ENCODE measurements around the gene ZIK1. TPM values are rescaled to one million over a fixed set of nuclear protein-coding genes. Genes with fewer than 3 reads are reported as not detected.
A peak's percentile ranks its signal among the peaks of the same experiment; 100 is the strongest.

Gene ZIK1
- total and polyA plus RNA-seq, 2 experiments from 2014 or later: 3.2 to 10.4 TPM

DNA sequence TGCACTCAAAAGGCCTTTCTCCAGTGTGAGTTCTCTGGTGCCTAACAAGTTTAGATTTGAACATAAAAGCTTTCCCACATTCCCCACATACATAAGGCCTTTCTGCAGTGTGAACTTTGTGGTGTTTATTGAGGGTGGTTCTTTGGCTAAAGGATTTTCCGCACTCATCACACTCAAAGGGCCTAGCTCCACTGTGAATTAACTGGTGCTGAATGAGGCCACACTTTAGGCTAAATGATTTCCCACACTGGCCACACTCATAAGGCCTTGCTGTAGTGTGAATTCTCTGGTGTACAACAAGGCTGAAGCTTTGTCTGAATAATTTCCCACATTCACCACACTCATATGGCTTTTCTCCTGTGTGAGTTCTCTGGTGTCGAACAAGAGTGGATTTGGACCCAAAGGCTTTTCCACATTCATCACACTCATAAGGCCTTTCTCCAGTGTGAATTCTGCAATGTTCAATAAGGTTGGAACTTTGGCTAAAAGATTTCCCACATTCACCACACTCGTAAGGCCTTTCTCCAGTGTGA lies 11.5 kb upstream of the ZIK1 start:
- no peak for DNase-seq
- no peak overlapping the region for H3K4me2 ChIP-seq (ENCODE audit: unreplicated experiment)
- H3F3A ChIP-seq (ENCODE audit: insufficient read depth): no peaks in the 10 kb centered on the region
- 93 to 97% methylated on average over 3 of the region's 3 CpGs for whole genome bisulfite sequencing, 2 experiments (ENCODE audit: low coverage in 1 of 2, low lambda C conversion rate in 2 of 2, missing lambda C conversion rate in 2 of 2)
- no peaks in the 10 kb centered on the region for H3K27me3 ChIP-seq (replicated peaks; ENCODE audit: insufficient read depth)
- H3K27ac ChIP-seq: no peak overlapping the region
- H3K9me2 ChIP-seq (ENCODE audit: insufficient read depth): no peaks in the 10 kb centered on the region
- no peak for TF ChIP-seq EZH2 (IDR thresholded peaks at IDR 0.05; ENCODE audit: insufficient read depth, poor library complexity, severe bottlenecking)
- no peak for TF ChIP-seq EZH2phosphoT487 (IDR thresholded peaks at IDR 0.05; ENCODE audit: insufficient read depth, low read depth)
- no peak overlapping the region for H2AFZ ChIP-seq
- in situ Hi-C loops (cut with MboI): no loop called here
- H4K20me1 ChIP-seq (ENCODE audit: insufficient read depth): no peaks in the 10 kb centered on the region
- H3K4me1 ChIP-seq (ENCODE audit: insufficient read depth): 0 out of 2 replicates have a peak, but pooled peaks cover 2% of the 10 kb centered on the region
- peaks cover 5% of the 10 kb centered on the region for H3K9me3 ChIP-seq (ENCODE audit: low read depth)
- no peak overlapping the region for H3K9ac ChIP-seq
- peaks cover 18% of the 10 kb centered on the region for H3K79me2 ChIP-seq (ENCODE audit: insufficient read depth)
- no peak overlapping the region for H3K4me3 ChIP-seq
- peaks cover 59% of the 10 kb centered on the region for H3K36me3 ChIP-seq (ENCODE audit: low read depth)

DNA sequence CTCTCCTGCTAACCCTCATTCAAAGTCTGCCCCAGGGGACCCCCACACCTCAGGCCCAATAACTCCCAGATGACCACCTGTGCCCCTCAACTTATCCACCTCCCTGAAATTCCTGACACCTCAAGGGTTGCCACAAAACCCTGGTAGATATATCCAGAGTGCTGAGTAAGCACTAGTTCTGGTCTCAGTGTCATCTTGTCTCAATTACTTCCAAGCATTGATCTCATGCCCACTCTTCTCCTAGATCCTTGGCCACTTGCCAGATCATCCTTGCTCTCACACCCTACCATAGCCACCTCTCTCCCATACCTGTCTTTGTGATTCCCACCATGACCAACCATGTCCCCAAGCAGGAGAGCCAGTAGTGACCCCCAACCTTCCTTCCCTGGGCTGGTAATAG lies 7.3 kb upstream of the ZIK1 start:
- in situ Hi-C loops (cut with MboI): no loop called here
- no peaks in the 10 kb centered on the region for H3K9me2 ChIP-seq (ENCODE audit: insufficient read depth)
- H3K4me2 ChIP-seq (ENCODE audit: unreplicated experiment): no peak overlapping the region
- TF ChIP-seq EZH2 (IDR thresholded peaks at IDR 0.05; ENCODE audit: insufficient read depth, poor library complexity, severe bottlenecking) (no peak), EZH2phosphoT487 (IDR thresholded peaks at IDR 0.05; ENCODE audit: insufficient read depth, low read depth) (no peak)
- peaks cover 50% of the 10 kb centered on the region for H3K36me3 ChIP-seq (ENCODE audit: low read depth)
- no peak overlapping the region for H3K4me3 ChIP-seq
- 0 out of 2 replicates have a peak, but pooled peaks cover 6% of the 10 kb centered on the region for H3K4me1 ChIP-seq (ENCODE audit: insufficient read depth)
- no peaks in the 10 kb centered on the region for H4K20me1 ChIP-seq (ENCODE audit: insufficient read depth)
- no peaks in the 10 kb centered on the region for H3F3A ChIP-seq (ENCODE audit: insufficient read depth)
- no peak overlapping the region for H2AFZ ChIP-seq
- no peak overlapping the region for H3K9ac ChIP-seq
- H3K27ac ChIP-seq: no peak overlapping the region
- H3K79me2 ChIP-seq (ENCODE audit: insufficient read depth): peaks cover 29% of the 10 kb centered on the region
- H3K9me3 ChIP-seq (ENCODE audit: low read depth): peaks cover 5% of the 10 kb centered on the region
- DNase-seq: no peak
- no peaks in the 10 kb centered on the region for H3K27me3 ChIP-seq (replicated peaks; ENCODE audit: insufficient read depth)

DNA sequence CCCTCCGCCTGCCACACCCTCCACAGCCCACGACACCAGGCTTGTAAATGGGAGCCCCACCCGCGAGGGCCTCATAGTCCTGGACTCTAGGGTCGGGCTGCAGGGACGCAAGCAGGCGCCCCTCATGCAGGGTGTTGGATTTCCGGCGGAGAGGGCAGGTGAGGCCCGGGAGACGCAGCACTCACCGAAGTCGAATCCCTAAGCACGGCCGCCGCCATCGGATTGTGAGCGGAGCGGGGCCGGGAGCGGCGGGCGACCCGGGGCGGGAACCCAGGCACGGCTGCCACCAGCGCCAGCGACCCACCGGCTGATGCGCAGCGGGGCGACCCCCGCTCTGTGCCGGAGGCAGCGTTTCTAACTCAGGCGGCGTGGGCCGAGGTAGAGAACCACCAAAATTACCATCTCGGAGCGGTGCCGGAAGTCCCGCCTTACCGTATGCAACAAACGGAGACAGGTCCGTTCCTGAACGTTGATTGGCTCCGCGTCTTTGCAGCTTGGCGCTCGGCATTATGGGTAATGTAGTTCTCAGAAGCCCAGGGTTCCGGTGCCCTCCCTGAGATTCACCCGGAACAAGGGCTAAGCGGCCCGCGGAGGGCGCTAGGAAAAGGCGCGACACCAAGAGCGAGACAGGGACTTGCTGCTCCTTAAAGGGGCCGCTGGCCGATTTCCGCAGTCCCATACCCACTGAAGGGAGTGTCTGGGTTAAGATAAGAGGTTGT lies 5.3 kb upstream of the ZIK1 start, which contains the start of gene ZNF416:
Gene ZNF416, minus strand, starts transcription at position 425 of the 719 bp plus-strand sequence. Its CDS starts 207 bp downstream, at position 218.
- no peak within 1 kb of the TSS for H3K27ac ChIP-seq
- H3K9me2 ChIP-seq (ENCODE audit: insufficient read depth): no peaks in the 10 kb centered on the region
- TF ChIP-seq EZH2phosphoT487 (IDR thresholded peaks at IDR 0.05; ENCODE audit: insufficient read depth, low read depth): no peak
- TF ChIP-seq EZH2 (IDR thresholded peaks at IDR 0.05; ENCODE audit: insufficient read depth, poor library complexity, severe bottlenecking): no peak
- no peaks in the 10 kb centered on the region for H3K27me3 ChIP-seq (replicated peaks; ENCODE audit: insufficient read depth)
- peak within 1 kb of the TSS; percentile 91 for H2AFZ ChIP-seq
- DNase-seq: peak; percentile 100
- peak within 1 kb of the TSS; percentile 84 for H3K4me3 ChIP-seq
- H3K9ac ChIP-seq: peak within 1 kb of the TSS; percentile 84
- 1% methylated on average over 48 to 57 of the region's 62 CpGs for WGBS, 2 experiments (ENCODE audit: low coverage in 1 of 2, low lambda C conversion rate in 2 of 2, missing lambda C conversion rate in 2 of 2)
- peaks cover 29% of the 10 kb centered on the region for H3K79me2 ChIP-seq (ENCODE audit: insufficient read depth)
- H3K9me3 ChIP-seq (ENCODE audit: low read depth): no peaks in the 10 kb centered on the region
- peak within 1 kb of the TSS; percentile 53 for H3K4me2 ChIP-seq (ENCODE audit: unreplicated experiment)
- in situ Hi-C loops (cut with MboI): no loop called here
- peaks cover 30% of the 10 kb centered on the region for H3K36me3 ChIP-seq (ENCODE audit: low read depth)
- 0 out of 2 replicates have a peak, but pooled peaks cover 6% of the 10 kb centered on the region for H3K4me1 ChIP-seq (ENCODE audit: insufficient read depth)
- H4K20me1 ChIP-seq (ENCODE audit: insufficient read depth): no peaks in the 10 kb centered on the region
- no peaks in the 10 kb centered on the region for H3F3A ChIP-seq (ENCODE audit: insufficient read depth)

DNA sequence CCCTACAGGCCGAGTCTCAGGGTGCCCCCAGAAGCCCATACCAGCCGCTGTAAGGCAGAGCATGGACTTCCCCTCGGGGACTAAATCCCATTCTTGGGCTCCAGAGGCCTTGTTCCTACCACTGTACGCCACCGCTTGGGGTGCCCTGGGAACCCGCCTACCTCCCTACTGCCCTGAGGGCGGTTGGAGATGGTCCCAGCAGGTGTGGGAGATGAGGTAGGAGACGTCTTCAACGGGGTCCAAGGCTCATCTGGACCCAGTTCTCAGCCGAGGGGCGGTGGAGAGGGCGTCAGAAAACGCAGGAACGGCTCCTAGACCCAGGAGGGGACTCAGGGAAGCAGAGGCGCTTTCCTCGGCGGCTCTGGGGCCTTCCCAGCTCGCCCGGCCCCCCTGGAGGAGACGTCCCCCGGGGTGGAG lies 833 bp upstream of the ZIK1 start:
- H3F3A ChIP-seq (ENCODE audit: insufficient read depth): peaks cover 18% of the 10 kb centered on the region
- no peaks in the 10 kb centered on the region for H3K9me2 ChIP-seq (ENCODE audit: insufficient read depth)
- no peaks in the 10 kb centered on the region for H3K9me3 ChIP-seq (ENCODE audit: low read depth)
- peaks cover 22% of the 10 kb centered on the region for H3K4me1 ChIP-seq (ENCODE audit: insufficient read depth)
- H3K4me2 ChIP-seq (ENCODE audit: unreplicated experiment): no peak overlapping the region
- H4K20me1 ChIP-seq (ENCODE audit: insufficient read depth): no peaks in the 10 kb centered on the region
- peaks cover 28% of the 10 kb centered on the region for H3K79me2 ChIP-seq (ENCODE audit: insufficient read depth)
- in situ Hi-C loops (cut with MboI): no loop called here
- no peak overlapping the region for H3K27ac ChIP-seq
- H3K36me3 ChIP-seq (ENCODE audit: low read depth): no peaks in the 10 kb centered on the region
- DNase-seq: no peak
- TF ChIP-seq EZH2 (IDR thresholded peaks at IDR 0.05; ENCODE audit: insufficient read depth, poor library complexity, severe bottlenecking): no peak
- TF ChIP-seq EZH2phosphoT487 (IDR thresholded peaks at IDR 0.05; ENCODE audit: insufficient read depth, low read depth): no peak
- 29 to 31% methylated on average over 14 to 21 of the region's 21 CpGs for WGBS, 2 experiments (ENCODE audit: low coverage in 1 of 2, low lambda C conversion rate in 2 of 2, missing lambda C conversion rate in 2 of 2)
- H2AFZ ChIP-seq: peak overlapping the region; percentile 85
- no peaks in the 10 kb centered on the region for H3K27me3 ChIP-seq (replicated peaks; ENCODE audit: insufficient read depth)
- H3K9ac ChIP-seq: no peak overlapping the region
- H3K4me3 ChIP-seq: no peak overlapping the region

All from GM23248 (cell line).